ENCODE data around the gene HNRNPA0. TPM values are rescaled to one million over a fixed set of nuclear protein-coding genes. Genes with fewer than 3 reads are reported as not detected.
A peak's percentile ranks its signal among the peaks of the same experiment; 100 is the strongest.

The HNRNPA0 gene
- total and polyA plus RNA-seq, 2 of the 4 experiments (the other 2 are of a cell fraction) = 5.2 to 12.2 TPM

DNA sequence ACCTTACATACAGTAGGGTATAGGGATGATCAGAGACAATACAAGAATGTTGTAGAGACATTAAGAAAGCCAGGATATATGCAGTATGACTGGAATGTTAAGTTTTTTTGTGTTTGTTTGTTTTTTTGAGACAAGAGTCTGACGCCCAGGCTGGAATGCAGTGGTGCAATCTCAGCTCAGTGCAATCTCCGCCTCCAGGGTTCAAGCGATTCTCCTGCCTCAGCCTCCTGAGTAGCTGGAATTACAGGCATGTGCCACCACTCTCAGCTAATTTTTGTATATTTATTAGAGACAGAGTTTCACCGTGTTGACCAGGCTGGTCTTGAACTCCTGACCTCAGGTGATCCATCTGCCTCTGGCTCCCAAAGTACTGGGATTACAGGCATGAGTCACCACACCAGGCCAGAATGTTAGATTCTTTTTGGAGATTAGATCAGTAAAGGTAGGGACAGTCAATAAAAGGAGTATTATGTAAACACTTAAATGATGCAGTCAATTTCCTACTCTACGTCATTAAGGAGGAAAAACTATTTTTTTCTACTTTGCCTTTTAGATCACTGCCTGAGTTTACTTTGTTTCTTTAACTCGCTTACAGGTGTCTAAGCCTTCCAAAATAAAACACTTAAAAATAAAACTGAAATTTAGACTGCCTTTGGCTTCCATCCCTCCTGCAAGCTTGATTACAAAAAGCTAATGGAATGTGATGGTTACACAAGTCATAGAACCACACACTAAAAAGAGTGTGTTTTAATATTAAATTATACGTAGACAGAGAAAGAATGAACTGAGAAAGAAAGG, 6.8 kb upstream of the HNRNPA0 start:
- Histone ChIP-seq H2AFZ (replicated peaks; ENCODE audit: low read length, poor library complexity) (no peak overlapping the region), H3K14ac (replicated peaks; ENCODE audit: low read depth, low read length) (no peak overlapping the region), H3K4me3 (ENCODE audit: insufficient read depth, low read depth, low read length) (no peak overlapping the region), H3K9me3 (ENCODE audit: control insufficient read depth, insufficient read depth, low read length) (no peaks in the 10 kb centered on the region), H3K18ac (ENCODE audit: low read depth, low read length) (no peak overlapping the region), H4K5ac (ENCODE audit: low read depth, low read length) (no peak overlapping the region), H3K9me1 (ENCODE audit: insufficient read depth, low read length) (peaks cover 3% of the 10 kb centered on the region; the same call in 1 of the 2 replicates), H2AK9ac (replicated peaks; ENCODE audit: low read depth, low read length, poor library complexity) (no peak overlapping the region), H2BK15ac (ENCODE audit: low read depth, low read length) (no peak overlapping the region), H3K27me3 (ENCODE audit: control insufficient read depth, insufficient read depth, low read length) (no peaks in the 10 kb centered on the region; the same call in 1 of the 2 replicates), H4K8ac (ENCODE audit: low read depth in 2 of 2, low read length in 2 of 2) (no peak overlapping the region), H2BK20ac (ENCODE audit: low read depth, low read length) (no peak overlapping the region), H2AK5ac (ENCODE audit: low read depth, low read length) (no peak overlapping the region), H2BK5ac (ENCODE audit: low read depth, low read length, poor library complexity, severe bottlenecking) (no peak overlapping the region), H4K20me1 (ENCODE audit: insufficient read depth, low read length) (no peaks in the 10 kb centered on the region), H4K91ac (ENCODE audit: insufficient read depth, low read depth, low read length) (no peak overlapping the region), H3K36me3 (ENCODE audit: control insufficient read depth, insufficient read depth, low read length) (no peaks in the 10 kb centered on the region), H3K23ac (ENCODE audit: low read depth, low read length) (no peak overlapping the region), H3K56ac (ENCODE audit: extremely low read depth, insufficient read depth, low read length) (no peak overlapping the region), H3K79me1 (ENCODE audit: low read depth in 1 of 2, low read length in 2 of 2) (no peaks in the 10 kb centered on the region), H3K4me2 (ENCODE audit: low read depth, low read length) (no peak overlapping the region), H3K4me1 (ENCODE audit: control insufficient read depth, insufficient read depth, low read length) (0 out of 2 replicates have a peak, but pooled peaks cover 2% of the 10 kb centered on the region), H3K4ac (ENCODE audit: low read depth, low read length) (no peak overlapping the region), H2BK120ac (ENCODE audit: low read depth, low read length) (no peak overlapping the region), H3K27ac (ENCODE audit: insufficient read depth, low read length) (no peak overlapping the region), H3K9ac (ENCODE audit: low read depth, low read length) (no peak overlapping the region)
- dilution Hi-C loops (cut with HindIII; ENCODE audit: low sequenced_read_pairs, unreplicated experiment) (no loop called here), in situ Hi-C loops (cut with MboI; ENCODE audit: low sequenced_read_pairs) (no loop called here), intact Hi-C loops (cut with micrococcal nuclease) (no loop called here)
- POLR2A ChIA-PET (ENCODE audit: unreplicated experiment) = no interaction called here
- no CpG with 5 or more reads among the region's 7 CpGs for WGBS, 2 experiments (ENCODE audit: extremely low coverage in 2 of 2, insufficient read length in 1 of 2)
- TF ChIP-seq NFE2L2 (IDR thresholded peaks at IDR 0.05; ENCODE audit: low read depth, low read length) = no peak
- CTCF ChIA-PET = interaction anchor here (1.7 kb wide), 1 partner anchor 18 kb away, joined by 3 read pairs; no protein-coding TSS in a partner anchor
- DNase-seq (no peak), ATAC-seq (ENCODE audit: low read depth) (peak; percentile 60)
- BruUV-seq (replicated peaks) = no TSS peak

Measured in IMR-90 (cell line).